ENCODE data around the gene LBX2. TPM values are rescaled to one million over a fixed set of nuclear protein-coding genes. Genes with fewer than 3 reads are reported as not detected.

Gene LBX2
- total and polyA plus RNA-seq, 2 experiments from 2014 or later = 0.24 to 0.57 TPM

GRCh38 chr2:74533464-74533863 lies 34.1 kb upstream of the LBX2 start (continued):
- TF ChIP-seq, protein P1, sequence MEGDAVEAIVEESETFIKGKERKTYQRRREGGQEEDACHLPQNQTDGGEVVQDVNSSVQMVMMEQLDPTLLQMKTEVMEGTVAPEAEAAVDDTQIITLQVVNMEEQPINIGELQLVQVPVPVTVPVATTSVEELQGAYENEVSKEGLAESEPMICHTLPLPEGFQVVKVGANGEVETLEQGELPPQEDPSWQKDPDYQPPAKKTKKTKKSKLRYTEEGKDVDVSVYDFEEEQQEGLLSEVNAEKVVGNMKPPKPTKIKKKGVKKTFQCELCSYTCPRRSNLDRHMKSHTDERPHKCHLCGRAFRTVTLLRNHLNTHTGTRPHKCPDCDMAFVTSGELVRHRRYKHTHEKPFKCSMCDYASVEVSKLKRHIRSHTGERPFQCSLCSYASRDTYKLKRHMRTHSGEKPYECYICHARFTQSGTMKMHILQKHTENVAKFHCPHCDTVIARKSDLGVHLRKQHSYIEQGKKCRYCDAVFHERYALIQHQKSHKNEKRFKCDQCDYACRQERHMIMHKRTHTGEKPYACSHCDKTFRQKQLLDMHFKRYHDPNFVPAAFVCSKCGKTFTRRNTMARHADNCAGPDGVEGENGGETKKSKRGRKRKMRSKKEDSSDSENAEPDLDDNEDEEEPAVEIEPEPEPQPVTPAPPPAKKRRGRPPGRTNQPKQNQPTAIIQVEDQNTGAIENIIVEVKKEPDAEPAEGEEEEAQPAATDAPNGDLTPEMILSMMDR (conservative IDR thresholded peaks at IDR 0.05; ENCODE audit: low read depth in 2 of 2) = no peak
- no peak for TF ChIP-seq ZNF462 (CRISPR knock-in tag; IDR thresholded peaks at IDR 0.05)
- TF ChIP-seq POLR2AphosphoS5 (IDR thresholded peaks at IDR 0.05; ENCODE audit: low read depth) = no peak

DNA sequence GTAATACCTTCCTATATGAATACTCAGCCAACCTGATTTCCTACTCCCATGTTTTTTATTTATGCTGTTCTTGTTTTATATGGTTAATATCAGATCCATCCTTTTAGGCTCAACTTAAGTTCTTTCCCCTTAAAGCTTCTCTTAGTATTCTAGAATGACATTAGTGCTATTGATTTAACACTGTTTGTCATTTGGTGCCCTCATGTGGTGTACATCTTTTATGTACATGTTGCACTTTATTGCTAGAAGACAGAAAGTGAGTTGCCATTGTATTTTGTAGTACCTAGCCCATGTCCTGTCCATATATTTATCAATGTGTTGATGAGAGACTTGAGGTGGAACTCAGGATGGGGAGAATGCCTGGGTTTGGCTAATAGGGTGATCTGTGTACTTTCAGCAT lies 32.8 kb upstream of the LBX2 start:
- Histone ChIP-seq H3K4me1 (ENCODE audit: insufficient read depth) (peaks cover 7% of the 10 kb centered on the region; the same call in 1 of the 2 replicates), H3F3A (replicated peaks; ENCODE audit: low read depth) (0 out of 2 replicates have a peak, but pooled peaks cover 6% of the 10 kb centered on the region), H4K20me1 (replicated peaks; ENCODE audit: insufficient read depth) (peaks cover 5% of the 10 kb centered on the region; the same call in 1 of the 2 replicates), H3K27me3 (ENCODE audit: insufficient read depth) (no peaks in the 10 kb centered on the region), H3K4me3 (no peak overlapping the region), H3K4me2 (no peak overlapping the region), H3K36me3 (ENCODE audit: insufficient read depth) (peaks cover 2% of the 10 kb centered on the region; the same call in 1 of the 2 replicates), H3K27ac (ENCODE audit: low read depth) (no peak overlapping the region), H2AFZ (no peak overlapping the region), H3K79me2 (replicated peaks; ENCODE audit: insufficient read depth) (peaks cover 18% of the 10 kb centered on the region), H3K9me2 (ENCODE audit: insufficient read depth) (no peaks in the 10 kb centered on the region)
- DNase-seq (ENCODE audit: low spot score) = no peak
- H3K27ac Mint-ChIP-seq = no peak overlapping the region
- H3K27me3 Mint-ChIP-seq (ENCODE audit: insufficient read depth, low read depth, poor library complexity) = peaks cover 9% of the 10 kb centered on the region
- ATAC-seq = no peak
- no peak overlapping the region; the same call in 2 of the 3 replicates for H3K4me3 Mint-ChIP-seq
- peaks cover 14% of the 10 kb centered on the region for H3K4me1 Mint-ChIP-seq
- H3K9me3 Mint-ChIP-seq = no peaks in the 10 kb centered on the region; the same call in 2 of the 3 replicates
- peaks cover 42% of the 10 kb centered on the region for H3K36me3 Mint-ChIP-seq (ENCODE audit: low read depth)
- TF ChIP-seq EZH2 (IDR thresholded peaks at IDR 0.05; ENCODE audit: low read depth, unreplicated experiment) (no peak), ZNF331 (CRISPR knock-in tag; IDR thresholded peaks at IDR 0.05; ENCODE audit: low read depth) (no peak), STAT1 (IDR thresholded peaks at IDR 0.05; ENCODE audit: unreplicated experiment) (no peak)
- TF ChIP-seq, protein P2, sequence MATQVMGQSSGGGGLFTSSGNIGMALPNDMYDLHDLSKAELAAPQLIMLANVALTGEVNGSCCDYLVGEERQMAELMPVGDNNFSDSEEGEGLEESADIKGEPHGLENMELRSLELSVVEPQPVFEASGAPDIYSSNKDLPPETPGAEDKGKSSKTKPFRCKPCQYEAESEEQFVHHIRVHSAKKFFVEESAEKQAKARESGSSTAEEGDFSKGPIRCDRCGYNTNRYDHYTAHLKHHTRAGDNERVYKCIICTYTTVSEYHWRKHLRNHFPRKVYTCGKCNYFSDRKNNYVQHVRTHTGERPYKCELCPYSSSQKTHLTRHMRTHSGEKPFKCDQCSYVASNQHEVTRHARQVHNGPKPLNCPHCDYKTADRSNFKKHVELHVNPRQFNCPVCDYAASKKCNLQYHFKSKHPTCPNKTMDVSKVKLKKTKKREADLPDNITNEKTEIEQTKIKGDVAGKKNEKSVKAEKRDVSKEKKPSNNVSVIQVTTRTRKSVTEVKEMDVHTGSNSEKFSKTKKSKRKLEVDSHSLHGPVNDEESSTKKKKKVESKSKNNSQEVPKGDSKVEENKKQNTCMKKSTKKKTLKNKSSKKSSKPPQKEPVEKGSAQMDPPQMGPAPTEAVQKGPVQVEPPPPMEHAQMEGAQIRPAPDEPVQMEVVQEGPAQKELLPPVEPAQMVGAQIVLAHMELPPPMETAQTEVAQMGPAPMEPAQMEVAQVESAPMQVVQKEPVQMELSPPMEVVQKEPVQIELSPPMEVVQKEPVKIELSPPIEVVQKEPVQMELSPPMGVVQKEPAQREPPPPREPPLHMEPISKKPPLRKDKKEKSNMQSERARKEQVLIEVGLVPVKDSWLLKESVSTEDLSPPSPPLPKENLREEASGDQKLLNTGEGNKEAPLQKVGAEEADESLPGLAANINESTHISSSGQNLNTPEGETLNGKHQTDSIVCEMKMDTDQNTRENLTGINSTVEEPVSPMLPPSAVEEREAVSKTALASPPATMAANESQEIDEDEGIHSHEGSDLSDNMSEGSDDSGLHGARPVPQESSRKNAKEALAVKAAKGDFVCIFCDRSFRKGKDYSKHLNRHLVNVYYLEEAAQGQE (IDR thresholded peaks at IDR 0.05; ENCODE audit: unreplicated experiment) = no peak
